Activated naive CD4-positive, alpha-beta T cell treated with Interleukin-2 at 50 U/mL for 16 hours (primary cell): ENCODE results near the gene NEURL1B.

Source experiments
- DNase-seq: peaks from one replicate; pipeline ENCODE4 v3.0.0-alpha.2; 2020

The NEURL1B gene

DNA sequence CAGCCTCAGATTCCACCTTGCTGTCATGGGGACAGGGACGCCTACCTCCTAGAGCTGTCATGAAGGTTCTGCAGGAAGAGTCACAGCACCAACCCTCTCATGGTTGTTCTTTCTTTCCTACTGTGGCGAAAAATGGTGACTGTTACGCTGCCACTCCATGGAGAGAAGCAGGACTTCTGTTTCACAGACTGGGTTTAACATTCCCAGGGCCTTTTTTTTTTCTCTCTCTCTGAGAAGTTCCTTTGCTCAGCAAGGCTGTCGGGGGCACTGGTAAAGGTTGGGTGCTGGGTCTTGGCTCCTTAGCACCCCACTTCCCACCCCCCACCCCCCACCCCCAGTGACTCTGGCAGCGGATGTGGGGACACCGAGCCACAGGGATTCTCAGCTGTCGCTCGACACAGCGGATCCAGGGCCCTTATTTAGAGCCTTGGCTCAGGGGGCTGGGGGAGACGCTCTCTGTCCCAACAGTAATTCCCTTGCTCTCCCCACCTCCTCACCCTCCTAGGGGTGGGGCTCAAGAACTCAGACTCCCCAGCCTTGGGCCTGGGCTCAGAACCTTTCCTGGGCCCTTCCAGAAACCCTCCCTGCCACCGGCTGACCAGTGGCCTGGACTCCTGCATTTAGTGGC is 95.6 kb downstream of the NEURL1B start:
- no peak for DNase-seq

DNA sequence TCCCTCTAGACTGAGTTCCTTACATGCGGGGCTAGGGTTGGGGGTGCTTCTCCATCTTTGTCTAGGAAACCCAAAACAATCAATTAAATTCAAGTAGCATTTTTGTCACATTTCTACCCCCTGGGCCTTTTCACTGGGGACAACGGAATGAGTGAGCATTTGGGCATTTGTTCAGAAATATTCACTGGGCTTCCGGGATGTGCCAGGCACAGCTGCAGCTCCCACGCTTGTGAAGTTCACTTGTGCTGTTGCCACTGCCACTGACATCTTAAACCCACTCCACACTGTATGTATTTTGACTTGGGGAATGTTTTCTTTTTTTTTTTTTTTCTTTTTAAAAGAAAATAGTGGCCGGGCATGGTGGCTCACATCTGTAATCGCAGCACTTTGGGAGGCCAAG is 98.3 kb downstream of the NEURL1B start:
- DNase-seq, result no peak

DNA sequence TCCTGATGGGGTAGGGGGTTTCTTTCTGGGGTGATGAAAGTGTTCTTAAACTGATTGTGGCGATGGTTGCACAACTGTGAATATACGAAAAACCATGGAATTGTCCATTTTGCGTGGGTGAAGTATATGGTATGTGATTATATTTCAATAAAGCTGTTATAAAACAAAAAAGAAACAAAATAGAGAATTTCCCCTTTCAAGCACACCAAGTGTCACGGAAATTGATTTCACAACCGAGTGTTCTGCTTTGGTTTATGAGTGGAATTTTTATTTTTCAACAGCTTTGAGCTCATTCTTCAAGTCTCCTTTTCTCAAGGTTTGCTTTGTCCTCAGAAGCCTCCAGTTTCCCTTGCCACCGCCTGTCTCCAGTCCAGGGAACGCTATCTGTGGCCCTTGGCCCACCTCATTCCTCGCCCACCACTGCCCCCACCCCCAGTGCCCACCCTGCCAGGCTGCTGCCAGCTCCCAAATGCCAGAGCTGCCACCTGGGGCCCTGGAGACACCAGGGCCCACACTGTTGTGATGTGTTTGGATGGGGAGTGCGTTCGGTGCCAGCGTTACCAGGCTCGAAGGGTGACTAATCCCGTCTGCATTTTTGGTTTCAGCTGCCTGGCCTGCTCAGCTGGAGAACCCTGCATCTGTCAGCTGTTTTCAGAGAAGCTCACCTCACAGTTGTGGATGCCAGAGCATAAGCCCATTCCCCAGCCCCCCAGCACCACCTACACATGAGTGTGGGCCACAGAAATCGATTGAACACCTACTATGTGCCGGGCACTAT is 99.6 kb downstream of the NEURL1B start:
- no peak for DNase-seq
